Breast epithelium (tissue), 3 donors: ENCODE data around the gene SCUBE3.

Source experiments
- CTCF ChIP-seq, 3 donors: fragments of 450-650 bp; IDR thresholded peaks; one replicate each; pipeline ENCODE4 v1.5.1; 2016 to 2017; ENCODE audit warnings: antibody characterized with exemption in 3 of 3, mild to moderate bottlenecking in 3 of 3, moderate library complexity in 3 of 3
- POLR2A ChIP-seq: fragments of 450-650 bp; IDR thresholded peaks from one replicate; pipeline ENCODE4 v1.6.1; 2016; ENCODE audit warnings: antibody characterized with exemption, mild to moderate bottlenecking, moderate library complexity

DNA sequence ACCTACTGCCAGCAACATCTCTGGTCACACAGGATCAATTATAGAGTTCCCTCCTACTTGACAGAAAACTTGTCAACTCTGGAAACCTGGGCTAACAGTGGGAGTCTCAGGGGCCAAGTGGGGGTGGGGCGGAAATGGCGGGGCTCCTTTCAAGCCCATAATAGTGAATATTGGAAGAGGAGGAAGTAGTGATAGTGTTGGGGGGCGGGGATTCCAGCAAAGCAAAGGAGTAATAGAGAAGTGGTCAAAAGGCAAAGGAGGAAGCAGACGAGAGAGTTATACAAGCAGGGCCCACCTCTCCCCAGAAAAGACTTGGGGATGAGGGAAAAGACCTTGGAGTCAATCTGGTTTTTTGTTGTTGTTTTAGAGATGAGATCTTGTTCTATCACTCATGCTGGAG is 85.9 kb downstream of the SCUBE3 start:
- no peak for TF ChIP-seq CTCF (IDR thresholded peaks at IDR 0.05)
- TF ChIP-seq POLR2A: no peak
